ENCODE measurements around the gene ART4.

DNA sequence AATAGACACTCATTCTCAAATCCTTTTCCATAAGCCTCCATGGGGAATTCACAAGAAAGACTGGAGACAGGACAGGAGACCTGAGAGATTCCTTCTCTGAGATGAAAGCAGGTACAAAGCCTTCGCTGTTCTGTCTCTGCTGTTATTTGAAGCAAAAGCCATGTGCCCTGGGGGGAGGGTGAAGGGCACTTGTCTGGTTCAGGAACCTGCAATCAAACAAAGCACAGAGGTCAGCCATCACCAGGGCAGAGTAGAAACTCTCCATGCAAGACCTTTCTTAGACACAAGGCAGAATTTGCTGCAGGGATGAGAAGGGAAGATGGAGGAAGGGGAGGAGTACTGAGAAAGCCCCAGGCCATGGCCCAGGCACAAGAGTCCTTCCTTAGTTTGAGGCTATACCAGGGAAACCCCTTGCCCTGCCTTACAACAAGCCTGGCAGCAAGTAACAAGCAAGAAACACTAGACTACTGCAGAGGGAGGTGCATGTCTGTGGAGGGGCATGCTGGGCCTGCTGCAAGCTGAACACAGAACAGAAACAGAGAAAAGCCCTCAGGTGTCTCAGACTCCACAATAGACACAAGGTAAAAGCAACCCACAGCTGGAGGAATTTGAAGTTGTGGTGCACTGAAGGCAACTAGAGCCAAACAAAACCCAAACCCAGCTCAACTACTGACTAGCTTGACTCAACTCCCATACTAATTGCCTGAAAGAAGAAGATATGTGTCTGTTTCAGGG, 7.8 kb upstream of the ART4 start:
- TF ChIP-seq, protein P1, sequence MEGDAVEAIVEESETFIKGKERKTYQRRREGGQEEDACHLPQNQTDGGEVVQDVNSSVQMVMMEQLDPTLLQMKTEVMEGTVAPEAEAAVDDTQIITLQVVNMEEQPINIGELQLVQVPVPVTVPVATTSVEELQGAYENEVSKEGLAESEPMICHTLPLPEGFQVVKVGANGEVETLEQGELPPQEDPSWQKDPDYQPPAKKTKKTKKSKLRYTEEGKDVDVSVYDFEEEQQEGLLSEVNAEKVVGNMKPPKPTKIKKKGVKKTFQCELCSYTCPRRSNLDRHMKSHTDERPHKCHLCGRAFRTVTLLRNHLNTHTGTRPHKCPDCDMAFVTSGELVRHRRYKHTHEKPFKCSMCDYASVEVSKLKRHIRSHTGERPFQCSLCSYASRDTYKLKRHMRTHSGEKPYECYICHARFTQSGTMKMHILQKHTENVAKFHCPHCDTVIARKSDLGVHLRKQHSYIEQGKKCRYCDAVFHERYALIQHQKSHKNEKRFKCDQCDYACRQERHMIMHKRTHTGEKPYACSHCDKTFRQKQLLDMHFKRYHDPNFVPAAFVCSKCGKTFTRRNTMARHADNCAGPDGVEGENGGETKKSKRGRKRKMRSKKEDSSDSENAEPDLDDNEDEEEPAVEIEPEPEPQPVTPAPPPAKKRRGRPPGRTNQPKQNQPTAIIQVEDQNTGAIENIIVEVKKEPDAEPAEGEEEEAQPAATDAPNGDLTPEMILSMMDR (IDR thresholded peaks at IDR 0.05), result no peak
- TF ChIP-seq POLR2A (IDR thresholded peaks at IDR 0.05) (no peak), POLR2AphosphoS5 (IDR thresholded peaks at IDR 0.05; ENCODE audit: insufficient read depth in 1 of 2, low read depth in 1 of 2) (no peak)
